AG04450 (cell line): Measurements from ENCODE around the gene POLR2E. TPM values are rescaled to one million over a fixed set of nuclear protein-coding genes. Genes with fewer than 3 reads are reported as not detected.

Experiments used
- CTCF ChIA-PET: fragments of 300-600, 350-600 bp; formaldehyde crosslinking; extraction: SDS; loops from one replicate; lab custom pipeline; 2022; ENCODE audit warnings: antibody characterized with exemption, inconsistent platforms; lab: Charles Lee
- POLR2A ChIA-PET: fragments of 350-600 bp; formaldehyde crosslinking; extraction: SDS; loops from one replicate; lab custom pipeline; 2021; ENCODE audit warnings: antibody characterized with exemption, inconsistent platforms; lab: Yijun Ruan, JAX
- DNase-seq: peaks from one replicate; pipeline ENCODE4 v3.0.0-alpha.2; 2011; ENCODE audit warnings: low read depth, low spot score
- H3K27ac ChIP-seq: one replicate; pipeline ENCODE4 v1.5.1; 2012; ENCODE audit warnings: low read depth, low read length, control low read depth
- H3K27me3 ChIP-seq: one replicate; pipeline ENCODE4 v1.6.0; 2012; ENCODE audit warnings: low read length; ENCODE audit not compliant: control insufficient read depth, insufficient read depth
- H3K4me3 ChIP-seq: 2 replicates; pipeline ENCODE4 v1.5.1; 2011; ENCODE audit warnings: mild to moderate bottlenecking, low read depth, low read length, control low read depth
- H3K9me3 ChIP-seq: 2 replicates; pipeline ENCODE4 v1.5.1; 2012; ENCODE audit warnings: low read length; ENCODE audit not compliant: control insufficient read depth, insufficient read depth
- polyA plus RNA-seq: library from polyadenylated mRNA; depleted of rRNA; stranded (reverse); fragments of >200 nt; gene quantifications from 2 replicates; pipeline ENCODE4 v1.2.3, GENCODE V29; 2011
- TF ChIP-seq, protein P1 (sequence below): IDR thresholded peaks from 2 replicates; pipeline ENCODE4 v1.5.1; 2011; ENCODE audit warnings: low read depth, low read length, control low read depth, inconsistent platforms

Gene POLR2E
- polyA plus RNA-seq, 1 experiment: 140 TPM

DNA sequence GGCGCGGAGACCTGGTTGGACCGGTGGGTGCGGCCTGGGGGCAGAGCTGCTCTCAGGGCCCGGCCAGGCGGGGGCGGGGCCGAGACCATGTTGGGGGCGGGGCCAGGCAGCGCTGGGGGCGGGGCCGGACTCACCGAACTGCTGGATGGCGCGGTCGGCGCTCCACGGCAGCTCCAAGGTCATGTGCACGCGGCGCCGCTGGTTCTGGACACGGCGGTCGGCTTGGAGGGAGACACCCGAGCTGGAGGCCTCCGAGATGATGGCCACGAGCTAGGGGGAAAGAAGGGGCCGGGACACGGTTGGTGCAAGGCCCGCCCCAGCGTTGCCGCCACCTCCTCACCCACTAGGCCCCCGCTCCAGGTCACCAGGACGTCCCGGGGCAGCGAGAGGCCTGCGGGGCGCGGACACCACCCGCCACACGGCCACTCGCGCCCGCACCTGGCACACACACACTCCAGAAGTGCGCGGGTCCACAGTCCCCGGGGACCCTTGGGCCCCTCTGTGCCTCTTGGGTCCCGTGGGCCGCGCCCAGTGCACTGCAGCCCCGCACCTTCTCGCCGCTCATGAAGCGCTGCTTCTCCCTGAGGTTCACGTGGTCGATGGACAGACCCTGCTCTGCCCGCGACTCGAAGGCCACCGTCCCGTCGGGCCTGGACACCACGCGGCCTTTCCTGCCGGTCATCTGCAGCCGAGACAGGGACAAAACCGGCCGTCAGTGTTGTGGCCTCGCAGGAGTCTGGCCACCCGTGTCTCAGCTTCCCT lies 17.3 kb upstream of the POLR2E start:
- POLR2A ChIA-PET: interaction anchor here (0.6 to 1.5 kb wide), 4 partner anchors 9 to 141 kb away, joined by 3 to 22 read pairs (median 6); partner anchors contain the start of gene GPX4
- TF ChIP-seq, protein P1, sequence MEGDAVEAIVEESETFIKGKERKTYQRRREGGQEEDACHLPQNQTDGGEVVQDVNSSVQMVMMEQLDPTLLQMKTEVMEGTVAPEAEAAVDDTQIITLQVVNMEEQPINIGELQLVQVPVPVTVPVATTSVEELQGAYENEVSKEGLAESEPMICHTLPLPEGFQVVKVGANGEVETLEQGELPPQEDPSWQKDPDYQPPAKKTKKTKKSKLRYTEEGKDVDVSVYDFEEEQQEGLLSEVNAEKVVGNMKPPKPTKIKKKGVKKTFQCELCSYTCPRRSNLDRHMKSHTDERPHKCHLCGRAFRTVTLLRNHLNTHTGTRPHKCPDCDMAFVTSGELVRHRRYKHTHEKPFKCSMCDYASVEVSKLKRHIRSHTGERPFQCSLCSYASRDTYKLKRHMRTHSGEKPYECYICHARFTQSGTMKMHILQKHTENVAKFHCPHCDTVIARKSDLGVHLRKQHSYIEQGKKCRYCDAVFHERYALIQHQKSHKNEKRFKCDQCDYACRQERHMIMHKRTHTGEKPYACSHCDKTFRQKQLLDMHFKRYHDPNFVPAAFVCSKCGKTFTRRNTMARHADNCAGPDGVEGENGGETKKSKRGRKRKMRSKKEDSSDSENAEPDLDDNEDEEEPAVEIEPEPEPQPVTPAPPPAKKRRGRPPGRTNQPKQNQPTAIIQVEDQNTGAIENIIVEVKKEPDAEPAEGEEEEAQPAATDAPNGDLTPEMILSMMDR: no peak
- no peak for DNase-seq
- H3K9me3 ChIP-seq: peaks cover 22% of the 10 kb centered on the region; the same call in 1 of the 2 replicates
- CTCF ChIA-PET: interaction anchor here (1.1 to 3.6 kb wide), 11 partner anchors 9 to 161 kb away, joined by 3 to 52 read pairs (median 6); partner anchors contain the start of genes ATP5F1D and GPX4
- no peaks in the 10 kb centered on the region for H3K27me3 ChIP-seq
- no peak overlapping the region for H3K27ac ChIP-seq
- H3K4me3 ChIP-seq: no peak overlapping the region

DNA sequence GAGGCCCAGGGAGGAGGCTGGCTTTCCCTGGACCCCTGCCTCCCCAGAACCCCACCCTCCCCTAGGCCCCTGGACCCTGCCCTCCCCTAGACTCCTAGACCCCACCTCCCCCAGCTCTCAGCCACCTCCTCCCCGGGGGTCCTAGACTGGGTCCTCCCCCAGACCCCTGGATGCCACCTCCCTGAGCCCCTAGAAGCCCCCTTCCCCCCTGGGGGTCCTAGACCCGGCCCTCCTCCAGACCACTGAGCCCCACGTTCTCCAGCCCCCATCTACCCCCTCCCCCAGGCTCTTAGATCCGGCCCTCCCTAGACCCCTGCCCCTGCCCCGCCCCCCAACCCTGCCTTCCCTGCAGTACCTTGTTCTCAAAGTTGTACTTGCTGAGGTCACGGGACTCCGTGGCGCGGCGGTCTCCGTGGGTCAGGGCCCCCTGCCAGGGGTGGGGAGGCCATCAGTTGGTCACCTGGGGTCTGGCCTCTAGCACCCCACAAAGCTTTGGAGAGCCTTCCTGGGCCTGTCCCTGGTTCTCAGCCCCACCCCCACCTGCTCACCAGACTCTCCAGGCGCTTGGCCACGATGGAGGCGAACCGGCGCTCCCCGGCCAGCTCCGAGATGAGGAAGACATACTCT lies 16.6 kb upstream of the POLR2E start:
- POLR2A ChIA-PET: interaction anchor here (0.6 to 1.1 kb wide), 3 partner anchors 10 to 87 kb away, joined by 3 to 7 read pairs (median 7); no protein-coding TSS in a partner anchor
- CTCF ChIA-PET: interaction anchor here (3.6 kb wide), 1 partner anchor 82 kb away, joined by 52 read pairs; no protein-coding TSS in a partner anchor
- H3K4me3 ChIP-seq: no peak overlapping the region

DNA sequence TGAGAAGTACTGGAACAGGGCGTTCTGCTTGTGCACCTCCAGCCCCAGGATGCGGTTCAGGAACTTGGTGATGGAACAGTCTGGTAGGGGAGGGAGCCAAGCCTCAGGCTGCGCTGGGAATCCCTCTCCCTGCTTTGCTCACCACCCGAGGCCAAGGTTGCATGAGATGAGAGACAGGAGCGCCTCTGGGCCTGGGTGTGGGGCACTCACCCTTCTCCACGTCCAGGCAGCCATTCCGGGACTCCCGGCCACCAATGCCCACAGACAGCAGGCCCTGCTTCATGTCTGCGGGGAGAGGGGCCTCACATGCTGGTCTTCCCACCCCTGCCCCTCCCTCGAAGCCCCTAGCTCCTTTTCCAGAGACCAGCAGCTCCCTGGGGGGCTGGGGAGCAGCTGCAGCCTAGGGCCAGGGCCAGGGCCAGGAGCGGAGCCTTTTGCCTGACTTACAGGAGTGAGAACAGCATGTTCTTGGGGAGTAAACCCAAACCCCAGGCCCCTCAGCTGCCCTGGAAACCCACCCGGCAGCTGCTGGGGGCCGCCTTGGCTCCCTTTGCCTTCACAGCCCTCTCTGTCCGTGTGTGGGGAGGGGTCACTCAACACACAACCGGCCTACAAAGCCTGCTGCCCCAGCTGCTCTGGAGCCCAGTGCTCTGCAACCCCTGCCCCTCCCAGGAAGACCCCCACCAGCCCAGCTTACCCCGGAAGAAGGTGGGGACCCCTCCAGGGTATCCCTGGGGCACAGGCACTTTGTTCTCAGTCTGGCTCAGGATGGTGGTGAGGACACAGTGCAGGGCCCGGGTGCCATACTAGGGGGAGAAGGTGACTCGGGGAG lies 15.8 kb upstream of the POLR2E start:
- peaks cover 19% of the 10 kb centered on the region; the same call in 1 of the 2 replicates for H3K9me3 ChIP-seq
- H3K27ac ChIP-seq: peak overlapping the region; percentile 31
- ChIA-PET CTCF (interaction anchor here (3.6 kb wide), 1 partner anchor 82 kb away, joined by 52 read pairs; no protein-coding TSS in a partner anchor), POLR2A (interaction anchor here (0.6 kb wide), 2 partner anchors 74 to 607 kb away, joined by 3 to 7 read pairs; no protein-coding TSS in a partner anchor)
- TF ChIP-seq, protein P1: no peak
- DNase-seq: no peak
- no peaks in the 10 kb centered on the region for H3K27me3 ChIP-seq
- H3K4me3 ChIP-seq: no peak overlapping the region

More for the DNA sequence above, 16.6 kb upstream of the POLR2E start:
- Histone ChIP-seq H3K27me3 (no peaks in the 10 kb centered on the region), H3K27ac (no peak overlapping the region), H3K9me3 (peaks cover 22% of the 10 kb centered on the region; the same call in 1 of the 2 replicates)
- TF ChIP-seq, protein P1: no peak
- DNase-seq: no peak

DNA sequence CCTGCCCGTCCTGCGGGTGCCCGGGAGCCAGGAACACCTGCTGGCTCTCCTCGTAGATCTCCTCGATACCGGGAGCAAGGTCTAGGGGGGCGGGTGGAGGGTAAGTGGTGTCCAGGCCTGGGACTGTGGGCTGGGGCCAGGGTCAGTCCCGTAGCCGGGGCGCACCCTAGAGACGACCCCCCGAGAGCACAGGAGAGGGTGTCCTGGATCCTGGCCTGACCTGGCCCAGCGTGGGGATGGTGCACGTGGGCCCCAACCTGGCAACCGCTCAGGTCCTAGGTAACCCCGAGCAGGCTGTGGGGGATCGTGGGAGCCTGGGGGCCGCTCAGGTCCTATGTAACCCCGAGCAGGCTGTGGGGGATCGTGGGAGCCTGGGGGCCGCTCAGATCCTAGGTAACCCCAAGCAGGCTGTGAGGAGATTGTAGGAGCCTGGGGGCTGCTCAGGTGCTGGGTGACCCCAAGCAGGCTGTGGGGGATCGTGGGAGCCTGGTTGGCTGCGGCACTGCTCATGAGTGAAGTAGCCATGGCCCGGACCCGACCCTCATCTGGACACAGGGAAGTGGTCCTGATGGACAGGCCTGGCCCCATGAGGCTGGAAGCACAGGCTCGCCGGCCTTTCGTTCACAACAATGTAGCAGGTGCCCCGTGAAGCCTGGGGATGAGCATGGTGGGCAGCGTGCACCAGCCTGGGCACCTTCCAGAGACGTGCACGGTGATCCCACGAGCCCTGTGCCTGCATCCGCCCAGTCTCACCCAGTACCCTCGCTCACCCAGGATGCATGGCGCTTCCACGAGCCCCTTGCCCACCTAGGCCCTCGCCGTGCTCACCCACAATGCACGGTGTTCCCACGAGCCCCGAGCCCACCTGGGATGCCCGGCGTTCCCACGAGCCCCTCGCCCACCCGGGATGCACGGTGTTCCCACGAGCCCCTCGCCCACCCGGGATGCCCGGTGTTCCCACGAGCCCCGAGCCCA lies 14.8 kb upstream of the POLR2E start:
- ChIA-PET POLR2A (no interaction called here), CTCF (no interaction called here)
- no peaks in the 10 kb centered on the region for H3K27me3 ChIP-seq
- H3K9me3 ChIP-seq: peaks cover 19% of the 10 kb centered on the region; the same call in 1 of the 2 replicates
- H3K27ac ChIP-seq: no peak overlapping the region
- TF ChIP-seq, protein P1: no peak
- no peak for DNase-seq
- no peak overlapping the region for H3K4me3 ChIP-seq
